HG02973 (cell line): Measurements from ENCODE around the gene DPEP3.

ENCODE experiments used
- ATAC-seq: cut with Tn5 transposase; IDR thresholded peaks from one replicate; pipeline ENCODE4 v1.9.1; 2021; ENCODE audit warnings: moderate library complexity; ENCODE audit not compliant: unreplicated experiment

DPEP3 gene

GRCh38 chr16:67967958-67968399 lies 12.3 kb downstream of the DPEP3 start:
- ATAC-seq, result peak; percentile 13

GRCh38 chr16:67967183-67967957 lies 12.9 kb downstream of the DPEP3 start:
- no peak for ATAC-seq

GRCh38 chr16:67966549-67967182 lies 13.6 kb downstream of the DPEP3 start:
- ATAC-seq, result no peak

GRCh38 chr16:67965668-67966548 lies 14.4 kb downstream of the DPEP3 start:
- ATAC-seq, result no peak

- ATAC-seq, result no peak
Measured at GRCh38 chr16:67964477-67965131, 15.7 kb downstream of the DPEP3 start.

- ATAC-seq, result no peak
Measured at GRCh38 chr16:67963662-67964321, 16.5 kb downstream of the DPEP3 start.

GRCh38 chr16:67963292-67963661 lies 17.0 kb downstream of the DPEP3 start:
- ATAC-seq, result no peak

GRCh38 chr16:67962135-67962534 lies 18.2 kb downstream of the DPEP3 start:
- no peak for ATAC-seq

- no peak for ATAC-seq
Measured at GRCh38 chr16:67961551-67961957, 18.7 kb downstream of the DPEP3 start.

GRCh38 chr16:67959536-67960329 lies 20.6 kb downstream of the DPEP3 start:
- no peak for ATAC-seq

GRCh38 chr16:67957622-67958021 lies 22.7 kb downstream of the DPEP3 start:
- no peak for ATAC-seq

- no peak for ATAC-seq
Measured at GRCh38 chr16:67954421-67955196, 25.7 kb downstream of the DPEP3 start.

GRCh38 chr16:67953641-67954375 lies 26.5 kb downstream of the DPEP3 start:
- no peak for ATAC-seq

- no peak for ATAC-seq
Measured at GRCh38 chr16:67951485-67951884, 28.8 kb downstream of the DPEP3 start.

- no peak for ATAC-seq
Measured at GRCh38 chr16:67950335-67950843, 29.9 kb downstream of the DPEP3 start.

GRCh38 chr16:67949645-67950044 lies 30.7 kb downstream of the DPEP3 start:
- no peak for ATAC-seq

GRCh38 chr16:67948015-67948414 lies 32.3 kb downstream of the DPEP3 start:
- ATAC-seq, result no peak

GRCh38 chr16:67946966-67947558 lies 33.2 kb downstream of the DPEP3 start:
- no peak for ATAC-seq
